ENCODE measurements around the gene CDK12.

CDK12 gene

DNA sequence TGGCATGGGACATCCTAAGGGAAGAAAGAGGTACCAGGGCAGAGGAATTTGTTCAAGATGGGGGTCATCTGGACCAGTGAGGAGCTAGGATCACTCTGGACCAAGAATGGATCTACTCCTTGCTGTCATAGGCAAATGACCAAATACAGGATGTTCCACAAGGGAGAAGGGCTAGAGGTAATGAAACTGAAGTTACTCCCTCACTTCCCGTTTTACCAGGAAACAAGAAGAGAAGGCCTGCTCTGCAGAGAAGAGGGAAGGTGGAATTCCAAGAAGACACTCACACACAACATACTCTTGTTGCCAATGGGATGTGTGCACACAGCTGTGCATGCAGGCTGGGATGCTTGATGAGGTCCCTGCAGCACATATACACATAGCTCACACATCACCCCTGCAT, 107.8 kb downstream of the CDK12 start:
- Histone ChIP-seq H3K4me1 (ENCODE audit: insufficient read depth, low read length, poor library complexity, severe bottlenecking) (no peaks in the 10 kb centered on the region), H3F3A (ENCODE audit: low read depth) (no peaks in the 10 kb centered on the region), H3K79me2 (ENCODE audit: insufficient read depth, low read length) (no peaks in the 10 kb centered on the region), H3K4me2 (ENCODE audit: low read depth, low read length, poor library complexity, severe bottlenecking) (no peak overlapping the region), H3K27me3 (ENCODE audit: insufficient read depth, low read length, poor library complexity, severe bottlenecking) (no peaks in the 10 kb centered on the region), H3K9ac (ENCODE audit: low read depth, low read length, poor library complexity, severe bottlenecking) (no peak overlapping the region), H3K36me3 (ENCODE audit: insufficient read depth, low read length) (peaks cover 7% of the 10 kb centered on the region; the same call in 1 of the 2 replicates), H3K9me3 (ENCODE audit: insufficient read depth, low read depth, low read length) (peaks cover 3% of the 10 kb centered on the region; the same call in 1 of the 2 replicates), H3K4me3 (ENCODE audit: low read length, poor library complexity, severe bottlenecking) (no peak overlapping the region), H2AFZ (ENCODE audit: low read length) (no peak overlapping the region), H3K9me2 (replicated peaks; ENCODE audit: low read depth, low read length) (no peaks in the 10 kb centered on the region), H4K20me1 (ENCODE audit: insufficient read depth, low read length, poor library complexity, severe bottlenecking) (no peaks in the 10 kb centered on the region)
- TF ChIP-seq, protein P1, sequence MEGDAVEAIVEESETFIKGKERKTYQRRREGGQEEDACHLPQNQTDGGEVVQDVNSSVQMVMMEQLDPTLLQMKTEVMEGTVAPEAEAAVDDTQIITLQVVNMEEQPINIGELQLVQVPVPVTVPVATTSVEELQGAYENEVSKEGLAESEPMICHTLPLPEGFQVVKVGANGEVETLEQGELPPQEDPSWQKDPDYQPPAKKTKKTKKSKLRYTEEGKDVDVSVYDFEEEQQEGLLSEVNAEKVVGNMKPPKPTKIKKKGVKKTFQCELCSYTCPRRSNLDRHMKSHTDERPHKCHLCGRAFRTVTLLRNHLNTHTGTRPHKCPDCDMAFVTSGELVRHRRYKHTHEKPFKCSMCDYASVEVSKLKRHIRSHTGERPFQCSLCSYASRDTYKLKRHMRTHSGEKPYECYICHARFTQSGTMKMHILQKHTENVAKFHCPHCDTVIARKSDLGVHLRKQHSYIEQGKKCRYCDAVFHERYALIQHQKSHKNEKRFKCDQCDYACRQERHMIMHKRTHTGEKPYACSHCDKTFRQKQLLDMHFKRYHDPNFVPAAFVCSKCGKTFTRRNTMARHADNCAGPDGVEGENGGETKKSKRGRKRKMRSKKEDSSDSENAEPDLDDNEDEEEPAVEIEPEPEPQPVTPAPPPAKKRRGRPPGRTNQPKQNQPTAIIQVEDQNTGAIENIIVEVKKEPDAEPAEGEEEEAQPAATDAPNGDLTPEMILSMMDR (conservative IDR thresholded peaks at IDR 0.05; ENCODE audit: low read length), result no peak
- TF ChIP-seq EZH2phosphoT487 (IDR thresholded peaks at IDR 0.05; ENCODE audit: borderline replicate concordance), result no peak

DNA sequence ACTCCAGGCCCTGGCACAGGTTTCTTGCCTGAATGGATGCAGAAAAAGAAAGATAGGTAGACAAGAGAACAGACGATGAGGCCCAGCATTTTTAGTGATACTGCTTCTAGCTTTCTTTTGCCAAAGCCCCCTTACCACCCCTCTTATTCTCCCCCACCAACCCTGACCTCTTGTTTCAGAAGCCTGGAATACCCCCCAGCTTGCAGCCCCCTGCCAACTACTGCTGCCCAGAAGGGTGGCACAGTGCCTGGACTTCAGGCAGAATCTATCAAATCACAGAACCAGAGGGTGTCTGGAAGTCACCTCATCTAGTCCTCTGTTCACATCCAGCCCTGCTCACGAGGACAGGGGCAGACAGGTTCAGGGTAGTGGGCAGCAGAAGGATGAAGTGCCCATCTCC, 110.8 kb downstream of the CDK12 start:
- TF ChIP-seq EZH2phosphoT487 (IDR thresholded peaks at IDR 0.05; ENCODE audit: borderline replicate concordance), result no peak
- TF ChIP-seq, protein P1 (conservative IDR thresholded peaks at IDR 0.05; ENCODE audit: low read length), result no peak

DNA sequence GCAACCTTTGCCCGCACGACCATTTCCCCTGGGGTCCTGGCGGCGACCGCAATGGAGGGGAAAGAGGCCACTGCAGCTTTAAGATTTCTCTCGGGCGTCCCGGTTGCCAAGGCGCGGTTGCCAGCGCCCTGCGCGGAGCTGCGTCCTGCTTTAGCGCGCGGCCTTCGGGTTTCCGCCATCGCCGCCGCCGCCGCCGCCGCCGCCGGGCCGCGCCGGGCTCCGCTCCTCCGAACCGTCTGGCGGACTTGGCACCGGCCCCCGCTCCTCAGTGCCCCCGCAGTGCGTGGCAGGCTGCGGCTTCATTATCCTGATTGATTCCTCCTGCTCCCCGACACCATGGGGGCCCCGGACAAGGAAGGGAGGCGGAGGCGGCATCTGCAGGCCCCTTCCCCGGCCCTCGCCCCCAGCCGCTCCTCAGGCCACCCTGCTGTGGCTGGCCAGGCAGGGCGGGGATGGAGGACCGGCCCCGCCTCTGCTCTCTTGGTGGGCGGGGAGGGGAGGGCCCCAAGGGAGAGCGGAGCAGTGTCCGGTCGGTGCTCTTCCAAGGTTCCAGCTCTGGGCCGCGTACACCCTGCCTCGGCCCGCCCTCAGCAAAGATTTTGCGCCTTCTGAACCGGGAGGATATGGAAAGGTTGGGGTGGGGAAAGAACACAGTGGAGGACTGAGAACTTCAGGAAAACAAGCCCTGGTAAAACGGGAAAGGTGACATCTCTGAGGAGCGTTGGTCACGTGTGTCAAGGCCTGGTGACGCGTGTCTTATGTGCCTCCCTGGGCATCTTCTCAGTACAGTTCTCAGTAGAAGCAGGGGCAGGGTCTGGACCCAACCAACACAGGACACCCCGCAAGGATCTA, 112.4 kb downstream of the CDK12 start:
- H3K9ac ChIP-seq (ENCODE audit: low read depth, low read length, poor library complexity, severe bottlenecking), result peak overlapping the region; percentile 72

More for the DNA sequence above, 110.8 kb downstream of the CDK12 start:
- no peak overlapping the region for H3K4me3 ChIP-seq (ENCODE audit: low read length, poor library complexity, severe bottlenecking)
- H3K27me3 ChIP-seq (ENCODE audit: insufficient read depth, low read length, poor library complexity, severe bottlenecking), result no peaks in the 10 kb centered on the region
- peaks cover 3% of the 10 kb centered on the region; the same call in 1 of the 2 replicates for H3K9me3 ChIP-seq (ENCODE audit: insufficient read depth, low read depth, low read length)
- no peaks in the 10 kb centered on the region for H3K9me2 ChIP-seq (replicated peaks; ENCODE audit: low read depth, low read length)
- H3K4me2 ChIP-seq (ENCODE audit: low read depth, low read length, poor library complexity, severe bottlenecking), result no peak overlapping the region
- no peaks in the 10 kb centered on the region for H3K79me2 ChIP-seq (ENCODE audit: insufficient read depth, low read length)
- no peaks in the 10 kb centered on the region for H3F3A ChIP-seq (ENCODE audit: low read depth)
- no peaks in the 10 kb centered on the region for H3K4me1 ChIP-seq (ENCODE audit: insufficient read depth, low read length, poor library complexity, severe bottlenecking)
- no peaks in the 10 kb centered on the region for H4K20me1 ChIP-seq (ENCODE audit: insufficient read depth, low read length, poor library complexity, severe bottlenecking)
- H3K9ac ChIP-seq (ENCODE audit: low read depth, low read length, poor library complexity, severe bottlenecking), result no peak overlapping the region
- no peak overlapping the region for H2AFZ ChIP-seq (ENCODE audit: low read length)
- H3K36me3 ChIP-seq (ENCODE audit: insufficient read depth, low read length), result peaks cover 7% of the 10 kb centered on the region; the same call in 1 of the 2 replicates

More for the DNA sequence above, 112.4 kb downstream of the CDK12 start:
- Histone ChIP-seq H3K79me2 (ENCODE audit: insufficient read depth, low read length) (no peaks in the 10 kb centered on the region), H3F3A (ENCODE audit: low read depth) (no peaks in the 10 kb centered on the region), H2AFZ (ENCODE audit: low read length) (peak overlapping the region; percentile 77), H3K4me1 (ENCODE audit: insufficient read depth, low read length, poor library complexity, severe bottlenecking) (no peaks in the 10 kb centered on the region), H4K20me1 (ENCODE audit: insufficient read depth, low read length, poor library complexity, severe bottlenecking) (no peaks in the 10 kb centered on the region), H3K4me3 (ENCODE audit: low read length, poor library complexity, severe bottlenecking) (peak overlapping the region; percentile 72), H3K36me3 (ENCODE audit: insufficient read depth, low read length) (no peaks in the 10 kb centered on the region), H3K9me3 (ENCODE audit: insufficient read depth, low read depth, low read length) (peaks cover 3% of the 10 kb centered on the region; the same call in 1 of the 2 replicates), H3K9me2 (replicated peaks; ENCODE audit: low read depth, low read length) (no peaks in the 10 kb centered on the region), H3K4me2 (ENCODE audit: low read depth, low read length, poor library complexity, severe bottlenecking) (peak overlapping the region; percentile 76), H3K27me3 (ENCODE audit: insufficient read depth, low read length, poor library complexity, severe bottlenecking) (no peaks in the 10 kb centered on the region)
- no peak for TF ChIP-seq EZH2phosphoT487 (IDR thresholded peaks at IDR 0.05; ENCODE audit: borderline replicate concordance)
- TF ChIP-seq, protein P1 (conservative IDR thresholded peaks at IDR 0.05; ENCODE audit: low read length), result no peak
